ENCODE measurements around the gene FAM180A. TPM values are rescaled to one million over a fixed set of nuclear protein-coding genes. Genes with fewer than 3 reads are reported as not detected.
"Not testable (repeated sequence)": the region's sequence is repeated elsewhere in the genome, so short reads cannot be mapped to it uniquely, and the experiment has no call there.

The FAM180A gene
- total and polyA plus RNA-seq, 7 donors = 0.07 to 1.8 (median 0.13) TPM; not detected in 2

- intact Hi-C loops (cut with DNase I) = no loop called here
- TF ChIP-seq, protein P1, sequence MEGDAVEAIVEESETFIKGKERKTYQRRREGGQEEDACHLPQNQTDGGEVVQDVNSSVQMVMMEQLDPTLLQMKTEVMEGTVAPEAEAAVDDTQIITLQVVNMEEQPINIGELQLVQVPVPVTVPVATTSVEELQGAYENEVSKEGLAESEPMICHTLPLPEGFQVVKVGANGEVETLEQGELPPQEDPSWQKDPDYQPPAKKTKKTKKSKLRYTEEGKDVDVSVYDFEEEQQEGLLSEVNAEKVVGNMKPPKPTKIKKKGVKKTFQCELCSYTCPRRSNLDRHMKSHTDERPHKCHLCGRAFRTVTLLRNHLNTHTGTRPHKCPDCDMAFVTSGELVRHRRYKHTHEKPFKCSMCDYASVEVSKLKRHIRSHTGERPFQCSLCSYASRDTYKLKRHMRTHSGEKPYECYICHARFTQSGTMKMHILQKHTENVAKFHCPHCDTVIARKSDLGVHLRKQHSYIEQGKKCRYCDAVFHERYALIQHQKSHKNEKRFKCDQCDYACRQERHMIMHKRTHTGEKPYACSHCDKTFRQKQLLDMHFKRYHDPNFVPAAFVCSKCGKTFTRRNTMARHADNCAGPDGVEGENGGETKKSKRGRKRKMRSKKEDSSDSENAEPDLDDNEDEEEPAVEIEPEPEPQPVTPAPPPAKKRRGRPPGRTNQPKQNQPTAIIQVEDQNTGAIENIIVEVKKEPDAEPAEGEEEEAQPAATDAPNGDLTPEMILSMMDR (IDR thresholded peaks at IDR 0.05) = no peak
- 37 to 57% (median 45%) methylated on average over 8 of the region's 8 CpGs for WGBS, 3 donors
- H3K27ac ChIP-seq = no peak overlapping the region
- no peak for DNase-seq
- H3K4me3 ChIP-seq = no peak overlapping the region
- no peak for ATAC-seq
- no peaks in the 10 kb centered on the region for H3K9me3 ChIP-seq
- H3K36me3 ChIP-seq (ENCODE audit: insufficient read depth in 1 of 2, low read depth in 1 of 2) = peaks cover 0 to 27% of the 10 kb centered on the region in 2 donors
- peaks cover 5% of the 10 kb centered on the region for H3K4me1 ChIP-seq
- H3K27me3 ChIP-seq (ENCODE audit: insufficient read depth in 3 of 3, low read length in 2 of 3) = no peaks in the 10 kb centered on the region
These were observed 51.1 kb downstream of the FAM180A start for GRCh38 chr7:135697276-135698049.

DNA sequence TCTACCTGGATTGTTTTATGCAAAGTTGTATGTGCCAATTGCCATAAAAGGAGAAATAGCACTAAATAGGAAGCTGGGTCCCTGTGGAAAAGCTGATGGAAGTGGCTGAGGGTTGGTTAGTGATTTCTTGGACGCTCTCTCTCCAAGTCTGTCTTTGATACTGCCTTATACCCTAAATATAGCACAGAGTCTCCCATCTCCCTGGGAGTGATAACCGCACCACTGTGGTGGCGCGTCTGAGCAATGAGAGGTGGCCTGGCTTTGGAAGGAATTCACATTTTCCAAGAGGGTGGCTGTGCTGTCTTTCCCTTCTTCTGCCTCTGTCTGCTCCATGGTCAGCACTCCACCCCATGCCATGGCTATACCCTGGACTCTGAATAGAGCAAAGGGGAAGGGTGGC, 55.1 kb downstream of the FAM180A start:
- Histone ChIP-seq H3K36me3 (ENCODE audit: insufficient read depth in 1 of 2, low read depth in 1 of 2) (peaks cover 0 to 54% of the 10 kb centered on the region in 2 donors), H3K27ac (no peak overlapping the region)
- WGBS, 3 donors = 39 to 64% (median 57%) methylated on average over 4 of the region's 4 CpGs

GRCh38 chr7:135692606-135693005, 56.0 kb downstream of the FAM180A start:
- intact Hi-C loops (cut with DNase I); H3K4me3 ChIP-seq; H3K4me1 ChIP-seq; H3K27me3 ChIP-seq (ENCODE audit: insufficient read depth in 3 of 3, low read length in 2 of 3); DNase-seq; ATAC-seq; H3K27ac ChIP-seq; H3K9me3 ChIP-seq: not testable (repeated sequence)
- H3K36me3 ChIP-seq (ENCODE audit: insufficient read depth in 1 of 2, low read depth in 1 of 2) = peaks cover 0 to 55% of the 10 kb centered on the region in 2 donors
- WGBS, 3 donors = 95 to 97% (median 95%) methylated on average over 7 of the region's 7 CpGs

More for the DNA sequence above, 55.1 kb downstream of the FAM180A start:
- no peak overlapping the region for H3K4me3 ChIP-seq
- peak; percentile 52 to 86 (median 66) for ATAC-seq
- TF ChIP-seq, protein P1 (IDR thresholded peaks at IDR 0.05) = no peak
- peaks cover 5% of the 10 kb centered on the region for H3K4me1 ChIP-seq
- no peak for DNase-seq
- intact Hi-C loops (cut with DNase I) = no loop called here
- no peaks in the 10 kb centered on the region for H3K27me3 ChIP-seq (ENCODE audit: insufficient read depth in 3 of 3, low read length in 2 of 3)
- H3K9me3 ChIP-seq = no peaks in the 10 kb centered on the region

GRCh38 chr7:135692055-135692454, 56.6 kb downstream of the FAM180A start:
- ATAC-seq (no peak), DNase-seq (no peak)
- H3K27me3 ChIP-seq (ENCODE audit: insufficient read depth in 3 of 3, low read length in 2 of 3) = no peaks in the 10 kb centered on the region
- H3K27ac ChIP-seq = no peak overlapping the region
- peaks cover 5% of the 10 kb centered on the region for H3K4me1 ChIP-seq
- no peak overlapping the region for H3K4me3 ChIP-seq
- intact Hi-C loops (cut with DNase I) = no loop called here
- WGBS, 3 donors = 76 to 83% (median 77%) methylated on average over 3 of the region's 3 CpGs
- TF ChIP-seq, protein P1 (IDR thresholded peaks at IDR 0.05) = no peak
- no peaks in the 10 kb centered on the region for H3K9me3 ChIP-seq
- peaks cover 0 to 61% of the 10 kb centered on the region in 2 donors for H3K36me3 ChIP-seq (ENCODE audit: insufficient read depth in 1 of 2, low read depth in 1 of 2)

GRCh38 chr7:135690566-135690965, 58.0 kb downstream of the FAM180A start:
- no peak for ATAC-seq
- DNase-seq = no peak
- intact Hi-C loops (cut with DNase I) = no loop called here
- H3K27ac ChIP-seq = no peak overlapping the region
- 88 to 89% (median 89%) methylated on average over 3 of the region's 3 CpGs for WGBS, 3 donors
- no peak overlapping the region for H3K4me3 ChIP-seq
- TF ChIP-seq, protein P1 (IDR thresholded peaks at IDR 0.05) = no peak
- no peaks in the 10 kb centered on the region for H3K9me3 ChIP-seq
- no peaks in the 10 kb centered on the region for H3K27me3 ChIP-seq (ENCODE audit: insufficient read depth in 3 of 3, low read length in 2 of 3)
- peaks cover 0 to 65% of the 10 kb centered on the region in 2 donors for H3K36me3 ChIP-seq (ENCODE audit: insufficient read depth in 1 of 2, low read depth in 1 of 2)
- peaks cover 5% of the 10 kb centered on the region for H3K4me1 ChIP-seq
